Neural cell (in vitro differentiated cells): ENCODE measurements around the gene TLE3.

Source experiments
- CTCF ChIP-seq: fragments of 450-650 bp; IDR thresholded peaks from 2 replicates; pipeline ENCODE4 v1.5.1; 2014; ENCODE audit warnings: antibody characterized with exemption, mild to moderate bottlenecking, moderate library complexity; ENCODE audit not compliant: poor library complexity, severe bottlenecking
- EP300 ChIP-seq: fragments of 450-650 bp; conservative IDR thresholded peaks from 2 replicates; pipeline ENCODE4 v1.6.1; 2014; ENCODE audit warnings: antibody characterized with exemption, mild to moderate bottlenecking, moderate library complexity; ENCODE audit not compliant: poor library complexity, severe bottlenecking
- EZH2 ChIP-seq: fragments of 200-600, 300-800 bp; shearing (Covaris generic), sonication (generic); IDR thresholded peaks from 2 replicates; pipeline ENCODE4 v1.6.1; 2014; ENCODE audit warnings: antibody characterized with exemption, low read length, borderline replicate concordance, mild to moderate bottlenecking; ENCODE audit not compliant: insufficient read depth, poor library complexity, severe bottlenecking
- MXI1 ChIP-seq: fragments of 450-650 bp; conservative IDR thresholded peaks from 2 replicates; pipeline ENCODE4 v1.6.1; 2014; ENCODE audit warnings: antibody characterized with exemption, mild to moderate bottlenecking; ENCODE audit not compliant: poor library complexity, severe bottlenecking
- POLR2AphosphoS5 ChIP-seq: IDR thresholded peaks from 2 replicates; pipeline ENCODE4 v1.6.1; 2012
- REST ChIP-seq: IDR thresholded peaks from 2 replicates; pipeline ENCODE4 v1.6.1; 2012; ENCODE audit warnings: borderline replicate concordance
- SMC3 ChIP-seq: fragments of 450-650 bp; conservative IDR thresholded peaks from 2 replicates; pipeline ENCODE4 v1.6.1; 2014; ENCODE audit warnings: antibody characterized with exemption, mild to moderate bottlenecking, moderate library complexity; ENCODE audit not compliant: poor library complexity
- TAF1 ChIP-seq: IDR thresholded peaks from 2 replicates; pipeline ENCODE4 v1.6.1; 2012; ENCODE audit warnings: low read depth

DNA sequence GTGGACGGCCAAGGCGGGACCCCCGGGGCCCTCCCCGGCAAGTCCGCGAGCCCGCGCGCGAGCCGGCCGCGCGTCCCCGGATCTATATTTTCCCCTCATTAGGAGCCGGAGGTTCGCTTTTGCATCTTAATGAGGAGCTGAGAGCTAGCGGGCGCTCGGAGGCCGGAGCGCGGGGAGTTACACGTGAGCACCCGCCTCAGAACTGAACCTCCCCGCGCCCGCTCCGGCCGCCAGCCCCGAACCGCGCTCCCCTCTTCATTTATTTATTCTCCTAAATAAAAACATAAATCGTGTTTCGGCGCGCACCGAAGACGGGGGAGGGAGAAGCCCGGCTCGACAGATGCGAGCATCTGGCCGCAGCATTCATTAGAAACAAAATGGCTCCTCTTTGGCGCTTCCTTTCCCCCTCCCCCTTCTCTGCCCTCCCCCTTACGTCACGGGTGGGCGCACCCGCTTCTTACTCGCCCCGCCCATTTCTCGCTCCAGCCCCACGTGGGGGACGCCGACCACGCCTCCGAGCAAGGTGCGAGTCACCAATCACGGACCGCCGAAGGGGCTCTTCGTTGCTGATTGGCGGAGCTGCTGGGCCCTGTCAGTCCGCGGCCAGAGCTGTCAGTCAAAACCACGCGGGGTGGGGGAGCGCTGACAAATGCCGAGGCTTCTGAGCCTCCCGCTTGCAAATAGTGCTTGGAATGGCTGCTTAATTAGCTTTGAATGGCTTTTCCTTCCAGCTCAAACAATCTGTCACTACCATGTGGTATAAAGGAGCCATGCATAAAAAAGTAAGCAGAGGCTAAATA, 1.6 kb upstream of the TLE3 start:
- TF ChIP-seq CTCF: no peak
- TF ChIP-seq POLR2AphosphoS5: peak; percentile 81
- TF ChIP-seq REST: peak; percentile 81
- peak; percentile 35 for TF ChIP-seq TAF1
- TF ChIP-seq MXI1: peak; percentile 80
- peak; percentile 97 for TF ChIP-seq EP300
- peak; percentile 51 for TF ChIP-seq SMC3
- TF ChIP-seq EZH2: no peak
